ENCODE measurements around the gene SPRN.
"Not testable (repeated sequence)": the region's sequence is repeated elsewhere in the genome, so short reads cannot be mapped to it uniquely, and the experiment has no call there.

SPRN gene

GRCh38 chr10:133424601-133425000 lies at the start of gene SPRN:
TSS of gene SPRN (minus strand) at chr10:133424625. CDS start at chr10:133423681, 944 bp downstream.
- DNase-seq (ENCODE audit: low read depth in 2 of 2): not testable (repeated sequence)

DNA sequence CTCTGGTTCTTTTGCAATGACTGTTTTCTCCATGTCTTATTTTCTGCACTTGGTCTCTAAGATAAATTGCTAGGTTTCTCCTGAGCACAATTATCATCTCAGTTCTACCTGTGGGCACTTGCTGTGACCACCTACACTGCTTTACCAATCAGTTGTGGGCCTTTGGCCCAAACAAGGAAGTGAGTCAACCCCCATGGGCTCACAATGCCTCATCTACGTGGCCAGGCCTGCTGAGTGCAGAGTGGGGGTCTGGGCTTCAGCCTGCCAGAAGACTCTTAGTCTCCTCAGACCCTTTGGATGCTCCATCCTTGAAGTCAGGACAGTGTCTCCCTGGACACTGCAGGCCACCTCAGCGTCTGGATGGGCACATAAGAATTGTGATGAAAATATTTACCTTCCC lies 49.6 kb upstream of the SPRN start:
- DNase-seq (ENCODE audit: low read depth in 2 of 2): no peak

- no peak for DNase-seq (ENCODE audit: low read depth in 2 of 2)
Measured at GRCh38 chr10:133473270-133473669, 48.8 kb upstream of the SPRN start.

DNA sequence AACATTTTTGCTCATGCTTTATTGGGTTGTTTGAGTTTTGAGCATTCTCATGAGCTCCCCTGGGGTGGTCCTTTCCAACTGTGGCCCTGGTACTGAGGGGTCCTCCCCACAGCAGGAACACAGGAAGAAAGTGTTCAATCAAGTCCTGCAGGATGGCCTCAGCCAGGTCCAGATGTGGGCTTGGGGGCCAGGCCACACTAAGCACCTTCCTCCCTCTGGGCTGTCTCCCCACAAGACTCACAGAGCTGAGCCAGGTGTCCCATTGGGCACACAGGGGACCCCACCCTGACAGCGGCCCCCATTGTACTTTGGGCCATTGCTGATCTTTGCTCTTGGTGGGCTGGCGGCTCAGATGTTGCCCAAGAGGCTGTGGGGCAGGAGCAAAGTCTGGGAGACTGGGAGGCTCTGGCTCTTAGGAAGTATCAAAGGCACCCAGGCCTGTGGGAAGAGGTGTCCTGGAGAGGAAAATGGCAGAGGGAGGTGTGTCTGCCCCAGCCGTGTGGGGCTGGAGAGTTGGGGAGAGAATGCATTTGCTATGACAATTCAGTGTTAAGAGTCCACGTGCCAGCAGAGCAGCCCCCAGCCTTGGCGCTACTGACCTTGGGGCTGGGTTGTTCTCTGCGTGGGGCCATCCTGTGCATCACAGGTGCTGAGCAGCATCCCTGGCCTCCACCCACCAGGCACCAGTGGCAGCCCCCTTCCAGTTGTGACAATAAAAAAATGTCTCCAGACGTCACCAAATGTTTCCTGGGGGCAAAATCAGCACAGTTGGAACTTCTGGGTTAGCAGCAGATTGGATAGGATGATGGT lies 47.1 kb upstream of the SPRN start:
- DNase-seq (ENCODE audit: low read depth in 2 of 2): no peak

DNA sequence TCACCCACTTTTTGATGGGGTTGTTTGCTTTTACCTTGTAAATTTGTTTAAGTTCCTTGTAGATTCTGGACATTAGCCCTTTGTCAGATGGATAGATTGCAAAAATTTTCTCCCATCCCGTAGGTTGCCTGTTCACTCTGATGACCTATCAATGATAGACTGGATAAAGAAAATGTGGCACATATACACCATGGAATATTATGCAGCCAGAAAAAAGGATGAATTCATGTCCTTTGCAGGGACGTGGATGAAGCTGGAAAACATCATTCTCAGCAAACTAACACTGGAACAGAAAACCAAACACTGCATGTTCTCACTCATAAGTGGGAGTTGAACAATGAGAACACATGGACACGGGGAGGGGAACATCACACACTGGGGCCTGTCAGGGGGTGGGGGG lies 44.8 kb upstream of the SPRN start:
- not testable (repeated sequence) for DNase-seq (ENCODE audit: low read depth in 2 of 2)

DNA sequence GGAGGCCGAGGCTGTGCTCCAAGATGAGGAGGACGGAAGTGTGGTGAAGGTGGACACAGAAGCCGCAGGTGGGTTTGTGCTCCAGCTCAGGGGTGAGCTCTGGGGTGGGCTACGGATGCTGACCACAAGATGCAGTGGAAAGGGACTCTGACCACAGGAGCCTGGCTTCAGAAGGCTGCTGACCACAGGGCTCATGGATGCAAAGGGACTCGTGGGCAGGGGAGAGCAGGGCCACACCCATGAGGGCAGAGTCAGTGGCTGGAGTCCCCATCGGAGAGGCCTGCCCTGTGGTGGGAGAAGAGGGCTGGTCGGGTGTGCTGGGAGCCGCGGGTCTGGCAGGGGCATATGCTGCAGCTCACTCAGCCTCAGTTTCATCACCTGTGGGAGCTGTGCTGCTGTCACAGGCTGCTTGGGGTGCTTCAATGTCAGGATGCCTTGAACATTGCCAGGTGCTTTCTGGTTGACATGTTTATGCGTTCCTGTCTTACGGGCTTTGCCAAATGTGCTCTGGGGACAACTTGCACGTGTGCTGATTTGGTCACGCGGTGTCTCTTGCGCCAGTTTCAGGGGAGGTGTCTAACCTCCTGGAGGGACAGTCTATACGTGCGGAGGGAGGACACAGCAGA lies 43.0 kb upstream of the SPRN start:
- no peak for DNase-seq (ENCODE audit: low read depth in 2 of 2)

- no peak for DNase-seq (ENCODE audit: low read depth in 2 of 2)
Measured at GRCh38 chr10:133466683-133467275, 42.4 kb upstream of the SPRN start.

GRCh38 chr10:133465950-133466474 lies 41.6 kb upstream of the SPRN start:
- no peak for DNase-seq (ENCODE audit: low read depth in 2 of 2)

GRCh38 chr10:133465191-133465949 lies 40.9 kb upstream of the SPRN start:
- no peak for DNase-seq (ENCODE audit: low read depth in 2 of 2)

GRCh38 chr10:133464582-133465031 lies 40.2 kb upstream of the SPRN start:
- DNase-seq (ENCODE audit: low read depth in 2 of 2): no peak

DNA sequence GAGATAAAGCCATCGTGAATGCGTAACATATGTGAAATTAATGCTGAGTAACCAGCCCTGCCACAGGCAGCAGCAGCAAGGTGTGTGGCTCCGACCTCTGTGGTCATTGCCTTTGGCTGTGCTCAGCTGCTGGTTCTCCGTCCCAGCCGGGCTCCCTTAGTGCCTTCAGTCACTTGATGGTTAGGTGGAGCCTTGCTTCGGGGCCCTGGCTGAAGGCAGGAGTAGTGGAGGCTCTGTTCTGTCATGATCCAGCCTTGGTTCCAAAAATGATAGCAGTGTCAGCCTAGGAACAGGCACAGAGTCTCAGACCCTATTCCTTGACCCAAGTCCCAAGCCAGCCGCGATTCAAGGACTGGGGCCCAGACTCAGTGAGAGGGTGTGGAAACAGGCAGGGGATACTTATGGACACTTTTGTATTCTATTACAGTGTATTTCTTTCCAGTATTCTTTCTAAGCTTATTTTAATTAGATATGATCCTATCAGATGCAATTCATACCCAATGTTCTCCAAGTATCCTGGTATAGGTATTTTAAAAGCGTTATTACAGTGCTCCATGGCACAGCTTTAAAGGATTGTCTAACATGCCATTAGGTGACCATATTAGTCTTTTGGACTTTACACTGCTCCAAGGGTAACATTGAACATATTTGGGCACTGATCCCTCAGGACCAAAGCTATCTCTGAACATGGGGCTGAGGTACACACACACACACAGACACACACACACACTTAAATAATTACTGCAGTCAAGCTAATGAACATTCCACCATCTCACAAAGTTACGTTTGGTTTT lies 38.3 kb upstream of the SPRN start:
- no peak for DNase-seq (ENCODE audit: low read depth in 2 of 2)

- no peak for DNase-seq (ENCODE audit: low read depth in 2 of 2)
Measured at GRCh38 chr10:133461841-133462240, 37.4 kb upstream of the SPRN start.

DNA sequence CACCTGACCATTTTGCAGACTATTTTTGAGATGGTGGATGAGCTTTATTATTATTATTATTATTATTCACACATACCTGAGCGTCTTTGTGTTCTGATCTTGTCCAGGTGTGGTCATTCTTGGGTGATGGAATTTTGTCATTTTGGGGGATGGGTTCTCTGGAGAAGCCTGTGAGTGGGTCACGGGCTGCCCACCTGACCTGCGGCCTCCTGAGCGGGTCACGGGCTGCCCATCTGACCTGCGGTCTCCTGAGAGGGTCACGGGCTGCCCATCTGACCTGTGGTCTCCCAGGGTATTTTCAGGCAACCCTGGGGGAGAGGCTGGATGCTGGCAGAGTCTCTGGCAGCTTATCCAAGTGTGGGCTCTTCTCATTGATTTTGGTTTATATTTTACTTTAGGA lies 36.6 kb upstream of the SPRN start:
- DNase-seq (ENCODE audit: low read depth in 2 of 2): no peak

DNA sequence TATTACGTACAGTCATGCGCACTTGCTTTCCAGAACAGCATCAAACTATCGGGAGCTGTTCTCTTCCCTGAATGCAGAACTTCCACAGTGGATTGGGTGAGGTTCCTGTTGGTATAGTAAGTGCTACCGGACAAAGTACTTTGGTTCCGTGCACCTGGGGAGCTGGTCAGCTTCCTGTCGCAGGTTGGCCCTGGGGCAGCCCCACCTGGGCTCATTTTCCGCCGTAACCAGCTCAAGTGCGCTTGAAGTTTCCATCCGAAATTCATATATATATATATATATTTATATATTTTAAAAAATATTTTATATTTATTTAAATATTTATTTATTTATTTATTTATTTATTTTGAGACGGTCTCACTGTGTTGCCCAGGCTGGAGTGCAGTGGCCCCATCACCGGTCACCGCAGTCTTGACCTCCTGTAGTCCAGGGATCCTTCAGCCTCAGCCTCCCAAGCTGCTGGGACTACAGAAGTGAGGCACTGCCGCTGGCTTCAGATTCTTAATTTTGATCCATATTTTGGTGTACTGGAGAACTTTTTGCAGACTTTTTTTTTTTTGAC lies 35.9 kb upstream of the SPRN start:
- DNase-seq (ENCODE audit: low read depth in 2 of 2): no peak

- no peak for DNase-seq (ENCODE audit: low read depth in 2 of 2)
Measured at GRCh38 chr10:133459454-133460207, 35.2 kb upstream of the SPRN start.

DNA sequence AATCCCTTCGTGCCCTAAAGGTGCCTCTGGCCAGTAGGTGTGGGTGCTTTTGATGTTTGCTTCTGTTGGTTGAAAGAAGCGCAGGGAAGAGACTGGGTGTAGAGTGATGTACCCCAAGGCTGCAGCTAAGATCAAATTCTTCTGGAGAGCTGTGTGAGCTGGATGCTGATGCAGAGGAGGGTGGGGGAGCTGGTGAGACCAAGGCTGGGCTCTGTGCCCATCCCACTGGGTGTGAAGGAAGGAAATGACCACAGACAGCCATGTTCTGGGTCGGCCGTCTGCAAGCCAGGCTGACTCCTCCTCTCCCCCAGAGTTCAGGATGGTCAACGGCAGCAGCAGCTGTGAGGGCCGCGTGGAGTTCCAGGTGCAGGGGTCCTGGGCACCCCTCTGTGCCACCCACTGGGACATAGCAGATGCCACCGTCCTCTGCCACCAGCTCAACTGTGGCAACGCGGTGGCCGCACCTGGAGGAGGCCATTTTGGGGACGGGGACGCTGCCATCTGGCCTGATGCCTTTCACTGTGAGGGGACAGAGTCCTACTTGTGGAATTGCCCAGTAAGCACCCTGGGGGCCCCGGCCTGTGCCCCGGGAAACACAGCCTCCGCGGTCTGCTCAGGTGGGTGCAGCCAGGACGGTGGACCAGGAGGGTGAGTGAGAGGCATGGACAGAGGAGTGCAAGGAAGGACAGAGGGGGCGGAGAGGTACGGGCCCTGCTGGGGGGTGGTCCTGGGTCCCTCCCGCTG lies 34.5 kb upstream of the SPRN start:
- DNase-seq (ENCODE audit: low read depth in 2 of 2): no peak

- DNase-seq (ENCODE audit: low read depth in 2 of 2): no peak
Measured at GRCh38 chr10:133458021-133458709, 33.7 kb upstream of the SPRN start.

DNA sequence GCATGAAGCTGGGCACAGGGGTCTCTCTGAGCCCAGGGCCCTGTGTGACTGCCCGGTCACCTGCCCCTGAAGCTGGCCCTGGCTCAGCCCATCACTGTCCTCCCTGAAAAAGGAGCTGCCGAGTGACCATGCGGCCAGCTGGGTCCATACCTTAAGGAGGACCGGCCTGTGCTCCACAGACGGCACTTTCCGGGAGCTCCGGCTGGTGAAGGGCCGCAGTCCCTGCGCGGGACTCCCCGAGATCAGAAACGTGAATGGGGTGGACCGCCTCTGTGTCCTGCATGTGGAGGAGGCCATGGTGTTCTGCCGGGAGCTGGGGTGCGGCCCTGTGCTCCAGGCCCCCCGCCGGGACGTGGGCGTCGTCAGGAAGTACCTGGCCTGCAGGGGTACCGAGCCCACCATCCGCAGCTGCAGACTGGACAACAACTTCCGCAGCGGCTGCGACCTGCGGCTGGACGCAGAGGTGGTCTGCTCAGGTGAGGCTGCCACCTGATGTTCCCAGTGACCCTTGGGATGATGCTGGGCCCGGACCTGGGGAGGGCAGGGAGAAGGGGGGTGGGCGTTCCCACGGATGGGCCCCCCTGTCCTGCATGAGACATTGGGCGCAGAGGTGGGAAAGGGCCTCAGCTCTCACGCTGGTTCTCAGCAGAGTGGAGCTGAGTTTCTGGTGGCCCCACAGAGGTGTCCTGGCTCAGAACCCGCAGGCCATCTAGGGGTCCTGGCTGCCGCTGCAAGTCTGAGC lies 32.8 kb upstream of the SPRN start:
- DNase-seq (ENCODE audit: low read depth in 2 of 2): no peak
